Endothelial cell of umbilical vein (primary cell): ENCODE measurements around the gene ARHGAP31. TPM values are rescaled to one million over a fixed set of nuclear protein-coding genes. Genes with fewer than 3 reads are reported as not detected.

Source experiments
- BruUV-seq: library from RNA; stranded (reverse); fragments of 400-500 nt; replicated peaks from 2 replicates; lab custom pipeline; 2021; lab: Mats Ljungman, UMichigan
- CTCF ChIA-PET: fragments of 300-600, 350-600 bp; sonication (Branson Sonifier 250); formaldehyde crosslinking; loops from one replicate; lab custom pipeline; 2021; ENCODE audit warnings: antibody characterized with exemption, inconsistent platforms; lab: Charles Lee
- POLR2A ChIA-PET: fragments of 300-600, 350-600 bp; sonication (Branson Sonifier 250); formaldehyde crosslinking; loops from one replicate; lab custom pipeline; 2021; ENCODE audit warnings: antibody characterized with exemption, inconsistent platforms; lab: Charles Lee
- DNase-seq: peaks from one replicate; pipeline ENCODE4 v3.0.0-alpha.2; 2011; ENCODE audit warnings: low read depth, low spot score
- FAIRE-seq: peaks from 2 replicates; lab custom pipeline; 2011; peaks lifted over from hg19 to GRCh38; lab: Jason Lieb, UNC
- H2AFZ ChIP-seq: 2 replicates; pipeline ENCODE4 v1.6.0; 2012; ENCODE audit warnings: low read depth, low read length, control low read depth, inconsistent platforms
- H3K27ac ChIP-seq: 2 replicates; pipeline ENCODE4 v1.5.1; 2011; ENCODE audit warnings: low read depth, mild to moderate bottlenecking, control low read depth, low read length, moderate library complexity; ENCODE audit not compliant: insufficient read depth
- H3K27me3 ChIP-seq, 2 experiments: 2 replicates each; pipeline versions ENCODE4 v1.6.0 to v1.6.1; 2011; ENCODE audit warnings: low read length in 2 of 2, mixed read lengths in 1 of 2; ENCODE audit not compliant: control insufficient read depth in 2 of 2, insufficient read depth in 2 of 2
- H3K36me3 ChIP-seq, 2 experiments: 2 replicates in 1 of 2; 3 replicates in 1 of 2; pipeline ENCODE4 v1.5.1; 2011; ENCODE audit warnings: low read length in 2 of 2, mild to moderate bottlenecking in 1 of 2, moderate library complexity in 1 of 2; ENCODE audit not compliant: control insufficient read depth in 2 of 2, insufficient read depth in 2 of 2; ENCODE audit errors: extremely low read depth in 1 of 2
- H3K4me1 ChIP-seq: 3 replicates; pipeline ENCODE4 v1.5.1; 2011; ENCODE audit warnings: mild to moderate bottlenecking, low read length; ENCODE audit not compliant: control insufficient read depth, insufficient read depth; ENCODE audit errors: extremely low read depth
- H3K4me2 ChIP-seq: 2 replicates; pipeline ENCODE4 v1.6.1; 2011; ENCODE audit warnings: low read length, control low read depth, mixed read lengths; ENCODE audit not compliant: insufficient read depth
- H3K4me3 ChIP-seq, 3 experiments: fragments of 200-600 bp in 1 of 3; sonication (generic), shearing (Covaris generic) in 1 of 3; replicated peaks in 1 of 3; 2 replicates each; pipeline ENCODE4 v1.5.1; 2011 to 2016; ENCODE audit warnings: control low read depth in 3 of 3, low read length in 3 of 3, mild to moderate bottlenecking in 2 of 3, inconsistent platforms in 1 of 3, low read depth in 1 of 3, moderate library complexity in 1 of 3; ENCODE audit not compliant: insufficient read depth in 1 of 3
- H3K79me2 ChIP-seq: 2 replicates; pipeline ENCODE4 v1.6.0; 2012; ENCODE audit warnings: low read length, inconsistent platforms; ENCODE audit not compliant: control insufficient read depth, insufficient read depth
- H3K9ac ChIP-seq: replicated peaks from 2 replicates; pipeline ENCODE3; 2011; ENCODE audit warnings: low read length, control low read depth; ENCODE audit not compliant: insufficient read depth; ENCODE audit errors: extremely low read depth
- H3K9me1 ChIP-seq: replicated peaks from 3 replicates; pipeline ENCODE4 v1.6.0; 2011; ENCODE audit warnings: mild to moderate bottlenecking, low read length; ENCODE audit not compliant: control insufficient read depth, insufficient read depth; ENCODE audit errors: extremely low read depth
- H3K9me3 ChIP-seq: replicated peaks from 2 replicates; pipeline ENCODE4 v1.5.1; 2012; ENCODE audit warnings: low read length, inconsistent platforms; ENCODE audit not compliant: control insufficient read depth, insufficient read depth
- H4K20me1 ChIP-seq: replicated peaks from 2 replicates; pipeline ENCODE3; 2011; ENCODE audit warnings: mild to moderate bottlenecking, low read length; ENCODE audit not compliant: control insufficient read depth, insufficient read depth; ENCODE audit errors: extremely low read depth
- EZH2 ChIP-seq: IDR thresholded peaks from 2 replicates; pipeline ENCODE4 v1.6.1; 2012; ENCODE audit warnings: borderline replicate concordance, low read depth, mild to moderate bottlenecking, moderate library complexity, low read length, inconsistent platforms; ENCODE audit not compliant: severe bottlenecking
- FOS ChIP-seq: IDR thresholded peaks from 2 replicates; pipeline ENCODE4 v1.6.1; 2011; ENCODE audit warnings: mild to moderate bottlenecking, low read length, moderate library complexity, borderline replicate concordance; ENCODE audit not compliant: insufficient read depth
- GATA2 ChIP-seq: IDR thresholded peaks from 2 replicates; pipeline ENCODE4 v1.7.0; 2011; ENCODE audit warnings: low read depth, mild to moderate bottlenecking, moderate library complexity, mixed read lengths, low read length; ENCODE audit not compliant: insufficient read length, insufficient read depth
- JUN ChIP-seq: IDR thresholded peaks from 2 replicates; pipeline ENCODE4 v1.6.1; 2011; ENCODE audit warnings: borderline replicate concordance, low read depth; ENCODE audit not compliant: insufficient read length, insufficient read depth
- MYC ChIP-seq: IDR thresholded peaks from one replicate; pipeline ENCODE4 v1.6.1; 2011; ENCODE audit warnings: mild to moderate bottlenecking, low read depth, low read length
- POLR2A ChIP-seq: IDR thresholded peaks from 2 replicates; pipeline ENCODE4 v1.6.1; 2012; ENCODE audit warnings: low read depth, mild to moderate bottlenecking, control low read depth, low read length
- POLR2AphosphoS5 ChIP-seq: IDR thresholded peaks from 2 replicates; pipeline ENCODE4 v1.6.1; 2012; ENCODE audit warnings: low read depth, mild to moderate bottlenecking, control low read depth, low read length, moderate library complexity; ENCODE audit not compliant: insufficient read depth
- dilution Hi-C: fragments of 300-500 bp; cut with MboI; formaldehyde crosslinking; loops from one replicate; pipeline ENCODE4 v1.15.0; 2019; ENCODE audit warnings: low sequenced_read_pairs; ENCODE audit not compliant: extremely low pct_ligation_motif_present
- intact Hi-C: fragments of 100-400 bp; cut with micrococcal nuclease; formaldehyde crosslinking; loops from one replicate; pipeline ENCODE4 v1.10.0; 2022
- polyA plus RNA-seq, 4 experiments: library from polyadenylated mRNA; depleted of rRNA in 3 of 4; stranded (reverse) in 3 of 4; unstranded in 1 of 4; fragments of >200 nt; gene quantifications; 2 replicates each; pipeline versions ENCODE4 v1.2.1 to v1.2.3, GENCODE V29; 2011 to 2012; ENCODE audit warnings: missing spikeins in 1 of 4
- total RNA-seq: library from RNA; stranded (reverse); gene quantifications from 2 replicates; pipeline ENCODE4 v1.2.3, GENCODE V29; 2021
- TF ChIP-seq, protein P1 (sequence below), 2 donors: IDR thresholded peaks; 1 replicate in 1 of 2; 2 replicates in 1 of 2; pipeline ENCODE4 v1.5.1; 2011; ENCODE audit warnings: low read length in 2 of 2, mild to moderate bottlenecking in 2 of 2, moderate library complexity in 2 of 2, control low read depth in 1 of 2, inconsistent platforms in 1 of 2, low read depth in 1 of 2; ENCODE audit not compliant: insufficient read depth in 1 of 2; ENCODE audit errors: extremely low read depth in 1 of 2
- TF ChIP-seq, protein P2 (sequence below): IDR thresholded peaks from 2 replicates; pipeline ENCODE4 v1.6.1; 2011; ENCODE audit not compliant: insufficient read depth, insufficient read length

ARHGAP31 gene
- total and polyA plus RNA-seq, 2 donors (not counting 3 experiments of a cell fraction or from before 2014, with no cell fraction given): 25.5 to 65.8 TPM

DNA sequence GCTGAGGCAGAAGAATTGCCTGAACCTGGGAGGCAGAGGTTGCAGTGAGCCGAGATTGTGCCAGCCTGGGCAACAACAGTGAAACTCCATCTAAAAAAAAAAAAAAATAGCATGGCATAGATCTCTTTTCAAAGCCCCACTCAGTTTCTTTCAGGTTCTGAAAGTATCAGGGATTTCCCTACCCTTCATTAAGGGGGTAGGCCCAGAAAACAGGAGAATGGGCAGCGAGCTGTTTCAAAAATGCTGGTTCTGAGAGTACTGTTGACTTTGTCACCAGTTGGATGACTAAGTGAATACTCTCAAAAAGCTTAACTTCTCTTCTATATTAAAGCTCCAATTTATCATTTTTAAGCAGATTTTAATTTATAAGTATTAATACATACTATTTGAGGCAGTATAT is 72.8 kb downstream of the ARHGAP31 start:
- BruUV-seq: no TSS peak
- dilution Hi-C loops: no loop called here
- Histone ChIP-seq H3K79me2 (peaks cover 14% of the 10 kb centered on the region), H2AFZ (no peak overlapping the region), H3K9me1 (no peaks in the 10 kb centered on the region), H3K36me3 (peaks cover 6 to 8% of the 10 kb centered on the region in 2 experiments), H3K9ac (no peak overlapping the region), H3K4me2 (no peak overlapping the region), H3K4me3 (no peak overlapping the region), H3K27ac (no peak overlapping the region), H4K20me1 (no peaks in the 10 kb centered on the region), H3K27me3 (no peaks in the 10 kb centered on the region), H3K4me1 (no peaks in the 10 kb centered on the region), H3K9me3 (no peaks in the 10 kb centered on the region)
- ChIA-PET CTCF (no interaction called here), POLR2A (no interaction called here)
- TF ChIP-seq, protein P1, sequence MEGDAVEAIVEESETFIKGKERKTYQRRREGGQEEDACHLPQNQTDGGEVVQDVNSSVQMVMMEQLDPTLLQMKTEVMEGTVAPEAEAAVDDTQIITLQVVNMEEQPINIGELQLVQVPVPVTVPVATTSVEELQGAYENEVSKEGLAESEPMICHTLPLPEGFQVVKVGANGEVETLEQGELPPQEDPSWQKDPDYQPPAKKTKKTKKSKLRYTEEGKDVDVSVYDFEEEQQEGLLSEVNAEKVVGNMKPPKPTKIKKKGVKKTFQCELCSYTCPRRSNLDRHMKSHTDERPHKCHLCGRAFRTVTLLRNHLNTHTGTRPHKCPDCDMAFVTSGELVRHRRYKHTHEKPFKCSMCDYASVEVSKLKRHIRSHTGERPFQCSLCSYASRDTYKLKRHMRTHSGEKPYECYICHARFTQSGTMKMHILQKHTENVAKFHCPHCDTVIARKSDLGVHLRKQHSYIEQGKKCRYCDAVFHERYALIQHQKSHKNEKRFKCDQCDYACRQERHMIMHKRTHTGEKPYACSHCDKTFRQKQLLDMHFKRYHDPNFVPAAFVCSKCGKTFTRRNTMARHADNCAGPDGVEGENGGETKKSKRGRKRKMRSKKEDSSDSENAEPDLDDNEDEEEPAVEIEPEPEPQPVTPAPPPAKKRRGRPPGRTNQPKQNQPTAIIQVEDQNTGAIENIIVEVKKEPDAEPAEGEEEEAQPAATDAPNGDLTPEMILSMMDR (IDR thresholded peaks at IDR 0.05; ENCODE audit: extremely low read depth in 1 of 2, insufficient read depth in 1 of 2, low read depth in 1 of 2, low read length in 2 of 2): no peak
- TF ChIP-seq, protein P2, sequence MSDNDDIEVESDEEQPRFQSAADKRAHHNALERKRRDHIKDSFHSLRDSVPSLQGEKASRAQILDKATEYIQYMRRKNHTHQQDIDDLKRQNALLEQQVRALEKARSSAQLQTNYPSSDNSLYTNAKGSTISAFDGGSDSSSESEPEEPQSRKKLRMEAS: no peak
- TF ChIP-seq GATA2 (no peak), POLR2AphosphoS5 (no peak), FOS (no peak), MYC (no peak), POLR2A (no peak), EZH2 (no peak), JUN (no peak)
- intact Hi-C loops: no loop called here
- DNase-seq (no peak), FAIRE-seq (no peak)
